ENCODE results near the gene PSMB5.

Gene PSMB5

GRCh38 chr14:23058654-23059504, 24.2 kb upstream of the PSMB5 start:
- DNase-seq: no peak

DNA sequence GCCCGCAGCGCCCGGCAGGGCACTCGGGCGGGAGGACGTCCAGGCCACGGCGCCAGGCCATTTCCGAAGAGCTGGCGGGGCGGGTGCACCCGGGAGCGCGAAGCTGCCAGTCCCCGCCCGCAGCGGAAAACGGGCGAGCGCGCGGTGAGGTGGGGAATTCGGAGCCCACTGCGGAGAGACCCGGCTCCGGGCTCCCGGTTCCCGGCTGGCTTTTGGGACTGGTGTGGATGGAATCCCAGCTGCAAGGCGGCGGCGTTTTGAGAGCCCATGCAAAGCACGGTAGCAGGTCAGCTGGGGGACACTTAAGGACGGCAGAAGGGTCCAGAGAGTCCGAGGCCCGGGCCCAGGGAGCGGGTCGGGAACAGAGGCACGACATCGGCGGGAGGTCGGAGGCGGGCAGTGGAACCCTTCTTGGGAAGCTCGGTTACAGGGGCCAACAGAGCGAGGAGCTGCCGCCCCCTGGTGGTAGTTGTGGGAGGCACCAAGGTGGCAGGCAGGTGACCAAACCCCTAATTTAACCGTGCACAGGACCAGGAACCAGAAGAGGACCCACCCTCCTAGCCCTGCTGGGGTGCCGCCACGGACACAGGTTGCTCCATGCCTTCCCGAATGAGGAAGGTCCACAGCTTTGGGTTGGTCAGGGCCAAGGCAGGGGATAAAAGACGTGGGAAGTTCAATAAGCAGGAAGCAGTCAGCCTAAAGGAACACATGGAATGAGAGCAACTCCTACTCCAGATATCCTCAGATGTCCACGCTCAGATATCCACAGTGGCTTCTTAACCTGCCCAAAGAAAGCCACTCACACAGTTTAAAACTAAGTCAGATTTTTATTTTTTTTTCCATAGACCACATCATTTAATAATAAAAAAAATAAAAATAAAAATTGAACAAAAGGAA, 23.3 kb upstream of the PSMB5 start:
- DNase-seq: peak; percentile 85

DNA sequence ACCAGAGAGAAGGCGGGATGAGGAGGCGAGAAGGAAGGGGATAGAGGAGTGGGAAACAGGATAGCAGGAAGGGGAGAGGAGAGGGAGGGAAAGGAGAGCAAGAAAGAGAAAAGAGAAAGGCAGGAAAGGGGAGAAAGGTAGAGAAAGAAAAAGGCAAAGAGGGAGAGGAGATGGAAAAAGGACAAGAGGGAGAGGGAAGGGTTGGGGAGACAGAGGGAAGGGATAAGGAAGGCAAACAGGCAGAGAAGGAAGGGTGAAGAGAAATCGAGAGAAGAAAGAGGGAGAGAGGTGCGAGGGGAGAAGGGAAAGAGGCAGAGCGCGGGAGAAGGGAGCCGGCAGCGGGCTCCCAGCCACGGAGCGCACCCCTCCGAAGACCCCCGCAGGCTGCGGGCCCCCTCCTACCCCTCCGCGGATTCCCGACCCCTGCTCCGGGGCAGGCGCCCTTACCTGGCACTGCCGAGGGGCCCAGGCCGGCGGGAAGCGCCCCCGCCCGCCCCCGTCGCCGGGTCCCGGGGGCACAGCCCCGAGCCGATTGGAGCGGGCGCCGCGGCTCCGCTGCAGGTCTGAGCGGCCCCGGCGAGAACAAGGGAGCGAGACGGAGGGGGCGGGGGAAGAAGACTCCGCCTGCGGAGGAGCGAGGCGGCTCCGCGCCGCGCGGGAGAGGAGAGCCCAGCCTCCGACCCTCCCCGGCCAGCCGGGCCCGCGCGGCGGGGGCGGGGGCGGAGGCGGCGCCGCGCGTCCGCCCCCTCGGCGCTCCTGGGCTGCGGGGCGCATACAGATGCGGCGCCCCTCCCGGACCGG, 22.5 kb upstream of the PSMB5 start, which contains the start of gene CDH24:
Gene CDH24 (minus strand): TSS at position 565 of the 801 bp plus-strand sequence. CDS start 1,787 bp downstream, outside the sequence.
- peak; percentile 64 for DNase-seq

- peak; percentile 64 for DNase-seq
Measured at GRCh38 chr14:23056145-23056955, 21.6 kb upstream of the PSMB5 start.

DNA sequence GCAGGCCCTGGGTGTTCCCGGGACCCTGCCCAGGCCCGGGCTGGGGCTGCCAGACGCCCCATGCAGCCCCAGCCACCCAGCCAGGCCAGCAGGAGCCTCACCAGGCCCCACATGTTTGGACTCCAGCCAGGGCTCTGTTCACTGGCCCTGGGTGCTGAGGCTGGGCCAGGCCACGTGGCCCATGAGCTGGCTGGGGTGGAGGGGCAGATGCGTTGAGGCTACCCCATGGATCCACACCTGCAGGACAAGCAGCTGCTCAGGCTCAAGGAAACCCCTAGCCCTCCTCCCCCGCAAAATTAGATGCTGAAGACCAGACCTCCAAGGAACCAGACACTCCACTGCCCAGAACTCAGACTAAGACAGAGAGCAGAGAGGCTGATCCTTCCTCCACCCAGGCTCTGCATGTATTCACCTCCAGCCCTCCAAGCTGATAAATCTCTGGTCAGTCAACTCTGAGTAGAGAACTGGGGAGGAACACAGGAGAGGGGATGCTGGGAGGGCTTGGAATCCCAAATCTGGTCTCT, 21.0 kb upstream of the PSMB5 start:
- no peak for DNase-seq

GRCh38 chr14:23055147-23055550, 20.4 kb upstream of the PSMB5 start:
- DNase-seq: no peak

DNA sequence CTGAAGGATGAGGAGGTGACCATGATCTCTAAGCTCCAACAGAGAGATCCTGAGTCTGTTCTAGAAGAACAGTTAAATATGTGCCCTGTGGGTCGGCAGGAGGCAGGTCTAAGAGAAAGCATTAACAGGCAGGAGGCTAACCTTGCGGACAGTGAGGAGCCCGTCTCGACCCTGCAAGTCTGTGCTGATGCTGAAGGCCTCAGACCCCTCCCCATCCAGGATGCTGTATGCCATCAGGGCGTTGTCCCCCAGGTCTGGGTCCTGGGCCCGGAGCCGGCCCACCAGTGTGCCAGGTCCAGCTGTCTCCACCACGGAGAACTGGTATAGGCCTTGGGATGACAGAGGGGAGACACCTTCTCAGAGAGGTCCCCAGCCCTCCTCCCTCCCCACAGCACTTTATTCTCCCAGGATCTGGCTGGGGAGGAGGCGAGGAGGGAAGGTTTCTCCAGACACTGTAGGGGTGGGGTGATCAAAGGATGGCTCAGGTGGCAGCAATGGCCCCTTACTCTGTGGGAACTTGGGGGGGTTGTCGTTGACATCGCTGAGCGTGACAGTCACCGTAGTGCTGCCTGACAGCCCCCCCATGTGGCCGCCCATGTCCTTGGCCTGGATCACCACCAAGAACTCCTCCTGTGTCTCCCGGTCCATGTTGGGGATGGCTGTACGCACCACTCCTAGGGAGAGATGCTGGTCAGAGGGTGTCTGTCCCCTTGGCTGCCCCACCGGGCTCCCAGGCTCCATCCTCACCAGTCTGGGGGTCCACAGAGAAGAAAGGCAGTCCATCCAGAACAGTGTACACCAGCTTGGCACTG, 19.5 kb upstream of the PSMB5 start:
- no peak for DNase-seq

- no peak for DNase-seq
Measured at GRCh38 chr14:23053426-23053825, 18.7 kb upstream of the PSMB5 start.

DNA sequence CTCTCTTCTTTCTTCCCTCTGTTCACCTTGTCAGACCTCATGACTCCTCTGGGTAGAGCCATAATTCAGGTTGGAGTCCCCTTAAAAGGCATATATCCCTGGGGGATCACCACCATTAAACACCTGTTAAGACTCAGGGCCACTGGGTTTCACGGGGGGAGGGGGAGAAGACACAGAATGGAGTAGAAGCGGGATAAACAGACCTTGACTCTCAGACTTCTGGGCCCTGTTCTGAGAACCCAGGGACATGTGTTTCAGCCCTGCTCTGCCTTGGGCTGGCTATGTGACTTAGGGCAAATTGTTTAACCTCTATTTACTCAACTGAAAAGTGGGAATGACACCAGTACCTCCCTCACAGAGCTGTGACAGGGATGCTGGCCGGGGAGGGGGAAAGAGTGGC, 18.0 kb upstream of the PSMB5 start:
- no peak for DNase-seq

DNA sequence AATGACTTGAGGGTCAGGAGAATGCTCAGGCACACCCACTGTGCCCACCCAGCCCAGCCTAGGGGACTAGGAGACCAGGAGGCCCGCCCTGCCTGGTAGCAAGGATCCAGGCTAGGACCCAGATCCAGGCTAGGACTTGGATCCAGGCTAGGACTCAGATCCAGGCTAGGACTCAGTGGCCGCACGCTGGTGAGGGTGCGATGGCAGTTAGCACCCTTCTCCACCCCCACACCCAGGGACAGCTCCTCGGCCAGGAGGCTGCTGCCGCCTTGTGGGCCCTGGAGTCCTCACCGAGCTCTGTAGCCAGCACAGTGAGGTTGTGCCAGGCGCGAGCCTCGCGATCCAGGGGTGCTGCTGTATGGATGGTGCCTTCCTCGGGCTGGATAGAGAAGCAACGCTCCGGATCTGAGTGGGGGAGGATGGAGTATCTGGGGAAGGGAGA, 17.5 kb upstream of the PSMB5 start:
- DNase-seq: no peak

DNA sequence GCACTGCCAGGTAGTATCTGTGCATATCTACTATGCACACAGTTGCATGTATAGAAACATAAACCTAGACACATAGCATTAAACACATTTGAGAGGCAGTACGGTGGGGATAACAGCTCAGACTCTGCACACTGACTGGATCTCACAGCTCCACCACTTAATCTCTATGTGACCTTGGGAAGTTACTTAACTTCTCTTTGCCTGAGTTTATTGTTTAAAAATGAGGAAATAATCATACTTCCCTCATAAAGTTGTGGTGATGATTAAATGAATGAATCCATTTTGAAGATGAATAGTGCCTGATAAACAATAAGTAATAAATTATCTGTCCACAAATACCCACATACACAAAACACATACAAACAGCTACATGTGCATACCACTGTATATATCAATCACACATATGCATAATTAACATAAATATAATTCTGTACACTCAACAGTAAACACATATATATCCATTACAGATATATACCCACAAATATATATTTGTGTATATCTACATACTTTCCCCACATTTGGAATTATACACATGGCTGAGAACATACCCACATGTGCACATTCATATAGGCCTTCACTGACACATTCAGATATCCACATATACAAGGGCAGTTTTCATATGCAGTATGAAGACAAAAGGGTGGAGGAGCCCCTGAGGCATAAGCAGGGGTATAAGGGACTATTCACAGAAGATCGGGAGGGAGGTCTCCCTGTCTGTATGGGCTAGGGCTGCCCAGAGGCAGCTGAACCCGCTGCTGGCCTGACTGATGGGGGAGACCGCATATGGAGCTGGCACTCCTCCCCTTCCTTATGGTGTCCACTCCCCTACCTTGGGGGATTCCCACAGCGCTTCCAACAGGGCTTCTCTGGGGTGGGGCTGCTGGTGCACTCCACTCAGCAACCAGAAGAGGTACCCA, 16.7 kb upstream of the PSMB5 start:
- DNase-seq: no peak

DNA sequence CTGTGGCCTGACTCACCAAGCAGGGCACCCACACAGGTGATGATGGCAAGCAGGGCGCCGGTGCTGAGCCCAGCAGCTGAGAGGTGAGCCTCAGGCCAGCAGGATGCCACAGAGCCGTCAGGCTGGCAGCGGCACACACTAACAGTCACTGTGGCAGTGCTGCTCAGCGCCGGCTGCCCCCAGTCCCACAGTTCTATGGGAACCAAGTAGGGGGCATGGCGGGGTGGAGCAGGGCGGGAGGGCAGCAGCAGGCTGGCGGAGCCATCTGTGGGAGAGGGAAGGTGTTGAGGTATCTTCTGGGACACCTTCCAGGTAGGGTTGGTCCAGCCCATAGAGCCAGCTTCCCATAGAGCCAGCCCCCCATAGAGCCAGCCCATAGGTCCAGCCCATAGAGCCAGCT, 14.3 kb upstream of the PSMB5 start:
- no peak for DNase-seq

DNA sequence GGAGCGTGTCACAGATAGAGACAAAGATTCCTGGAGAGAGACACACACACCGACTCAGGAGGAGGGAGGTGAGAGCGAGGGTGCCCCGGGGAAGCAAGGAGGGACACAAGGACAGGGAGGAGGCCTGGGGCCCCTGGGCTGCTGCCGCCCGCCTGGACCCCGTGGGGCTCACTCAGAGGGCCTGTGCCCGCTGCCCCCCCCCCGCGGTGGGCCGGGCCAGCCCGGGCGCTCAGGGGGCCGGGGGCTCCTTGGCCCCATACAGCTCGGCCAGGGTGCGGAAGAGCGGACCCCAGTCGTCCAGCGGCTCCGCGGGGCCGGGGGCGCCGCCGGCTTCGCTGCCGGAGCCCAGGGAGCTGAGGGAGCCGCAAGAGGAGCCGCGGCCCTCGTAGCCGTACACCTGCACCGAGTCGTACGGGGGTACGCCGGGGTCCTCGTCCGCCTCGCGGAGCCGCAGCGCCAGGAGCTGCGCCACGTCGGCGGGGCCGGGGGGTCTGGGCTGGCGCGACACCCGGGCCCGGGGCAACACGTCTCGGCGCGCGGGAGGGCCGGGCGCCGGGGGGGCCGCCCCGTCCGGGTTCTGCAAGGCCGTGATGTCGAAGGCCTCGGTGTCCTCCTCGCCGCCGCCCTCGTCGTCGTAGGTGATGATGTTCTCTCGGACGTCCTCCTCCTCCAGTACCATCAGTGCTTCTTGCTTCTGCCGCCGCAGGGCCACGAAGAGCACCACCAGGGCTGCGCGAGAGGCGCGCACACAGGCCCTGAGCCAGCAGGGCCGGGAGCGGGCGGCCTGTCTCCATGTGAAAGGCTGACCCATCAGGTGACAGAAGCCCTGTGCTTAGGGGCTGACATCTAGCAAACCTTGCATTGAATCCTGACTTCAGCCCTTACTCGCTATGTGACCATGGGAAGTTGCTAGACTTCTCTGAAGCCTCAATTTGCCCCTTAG, 13.3 kb upstream of the PSMB5 start:
- DNase-seq: no peak

- no peak for DNase-seq
Measured at GRCh38 chr14:23047034-23047634, 12.4 kb upstream of the PSMB5 start.

- no peak for DNase-seq
Measured at GRCh38 chr14:23045419-23046357, 11.0 kb upstream of the PSMB5 start.

GRCh38 chr14:23044840-23045239, 10.1 kb upstream of the PSMB5 start:
- DNase-seq: no peak

- DNase-seq: no peak
Measured at GRCh38 chr14:23043754-23044153, 9.1 kb upstream of the PSMB5 start.

All from effector CD4-positive, alpha-beta T cell (primary cell).